Kidney (tissue), 14 donors: ENCODE data around the gene B3GALT4. TPM values are rescaled to one million over a fixed set of nuclear protein-coding genes. Genes with fewer than 3 reads are reported as not detected.

ENCODE experiments used
- DNase-seq, 5 donors: peaks; one replicate each; pipeline ENCODE4 v3.0.0-alpha.2; 2013 to 2020
- FAIRE-seq: peaks from 2 replicates; lab custom pipeline; 2012; peaks lifted over from hg19 to GRCh38; lab: Jason Lieb, UNC
- H3K27ac ChIP-seq, 2 donors: one replicate each; pipeline ENCODE4 v1.7.0; 2013; ENCODE audit warnings: low read depth in 2 of 2, low read length in 2 of 2, inconsistent platforms in 1 of 2
- H3K27me3 ChIP-seq: one replicate; pipeline ENCODE4 v1.7.1; 2013; ENCODE audit warnings: low read length, inconsistent platforms; ENCODE audit not compliant: control insufficient read depth, insufficient read depth
- H3K36me3 ChIP-seq, 3 donors: one replicate each; pipeline versions ENCODE4 v1.7.0 to v1.7.1; 2013; ENCODE audit warnings: low read length in 3 of 3, control low read depth in 1 of 3, inconsistent platforms in 1 of 3; ENCODE audit not compliant: insufficient read depth in 3 of 3, control insufficient read depth in 2 of 3
- H3K4me1 ChIP-seq, 3 donors: one replicate each; pipeline versions ENCODE4 v1.7.0 to v1.7.1; 2013; ENCODE audit warnings: low read length in 3 of 3, inconsistent platforms in 1 of 3, low read depth in 1 of 3; ENCODE audit not compliant: control insufficient read depth in 2 of 3, insufficient read depth in 2 of 3
- H3K4me3 ChIP-seq, 3 donors: one replicate each; pipeline versions ENCODE4 v1.7.0 to v1.8.1; 2013; ENCODE audit warnings: low read length in 3 of 3, control low read depth in 1 of 3, inconsistent platforms in 1 of 3
- H3K9ac ChIP-seq, 3 donors: one replicate each; pipeline versions ENCODE4 v1.7.0 to v1.7.1; 2013; ENCODE audit warnings: low read length in 3 of 3, control low read depth in 1 of 3, inconsistent platforms in 1 of 3
- H3K9me3 ChIP-seq, 3 donors: one replicate each; pipeline versions ENCODE4 v1.7.0 to v1.7.1; 2013; ENCODE audit warnings: low read length in 3 of 3, control low read depth in 1 of 3, inconsistent platforms in 1 of 3; ENCODE audit not compliant: control insufficient read depth in 2 of 3, insufficient read depth in 1 of 3
- CTCF ChIP-seq: IDR thresholded peaks from 3 replicates; pipeline ENCODE4 v1.5.1; 2012; ENCODE audit warnings: mild to moderate bottlenecking, moderate library complexity, borderline replicate concordance; ENCODE audit not compliant: insufficient read depth; ENCODE audit errors: extremely low read depth
- intact Hi-C: fragments of 100-400 bp; cut with DNase I; formaldehyde crosslinking; loops from one replicate; pipeline ENCODE4 v1.11.1; 2022
- polyA plus RNA-seq: library from polyadenylated mRNA; stranded (reverse); fragments of 350-450 nt; fragmentation: Illumina TruSeq; extraction: RNeasy Lipid Tissue Mini Kit (QIAGEN cat#74804); gene quantifications from one replicate; pipeline ENCODE4 v1.2.3, GENCODE V29; 2014; ENCODE audit warnings: low read depth, low replicate concordance; ENCODE audit not compliant: insufficient read depth
- total RNA-seq: library from RNA; stranded (reverse); fragmentation: NEBNext Ultra II Directional; extraction: Animal tissue kit (Norgen Biotek cat#: 25700); gene quantifications from one replicate; pipeline ENCODE4 v1.2.1, GENCODE V29; 2021
- donor health status: control.
- donor health status: control.
- donor health status: control.
- donor health status: control.
- donor health status: control.
- donor health status: DM: yes; HTN: yes; CAD: no.
- donor health status: Normal renal cell carcinoma (clear cell type).

B3GALT4 gene
- total and polyA plus RNA-seq, 2 donors from 2014 or later: 14.0 to 20.2 TPM

GRCh38 chr6:33317419-33317668 is 40.4 kb downstream of the B3GALT4 start:
- DNase-seq (no peak), FAIRE-seq (no peak)
- Histone ChIP-seq H3K4me1 (peaks cover 0 to 38% (median 12%) of the 10 kb centered on the region in 3 donors), H3K27me3 (no peaks in the 10 kb centered on the region), H3K27ac (peak overlapping the region; percentile 45 to 54), H3K4me3 (peak overlapping the region; percentile 56 to 63 (median 61)), H3K9ac (no peak overlapping the region), H3K9me3 (no peaks in the 10 kb centered on the region), H3K36me3 (peaks cover 5 to 17% (median 11%) of the 10 kb centered on the region in 3 donors)
- intact Hi-C loops: no loop called here
- no peak for TF ChIP-seq CTCF

- Histone ChIP-seq H3K36me3 (peaks cover 5 to 17% (median 11%) of the 10 kb centered on the region in 3 donors), H3K9ac (peak within 1 kb of the TSS in 2 of 3 donors; percentile 30 to 58), H3K27me3 (no peaks in the 10 kb centered on the region), H3K4me3 (peak within 1 kb of the TSS; percentile 61 to 89 (median 77)), H3K9me3 (no peaks in the 10 kb centered on the region), H3K4me1 (peaks cover 0 to 35% (median 12%) of the 10 kb centered on the region in 3 donors), H3K27ac (peak within 1 kb of the TSS; percentile 45 to 54)
- intact Hi-C loops: no loop called here
- FAIRE-seq (peak; percentile 98), DNase-seq (peak; percentile 99 to 100 (median 99))
- peak; percentile 7 for TF ChIP-seq CTCF
These were observed 40.9 kb downstream of the B3GALT4 start, which contains the start of gene ZBTB22 for GRCh38 chr6:33317669-33318425. ZBTB22 (minus strand) TSS chr6:33317744; CDS start chr6:33316916, 828 bp downstream.

- H3K9ac ChIP-seq: peak overlapping the region in 2 of 3 donors; percentile 30 to 58
- no peak for TF ChIP-seq CTCF
- H3K9me3 ChIP-seq: no peaks in the 10 kb centered on the region
- DNase-seq (no peak), FAIRE-seq (no peak)
- H3K4me3 ChIP-seq: peak overlapping the region in 2 of 3 donors; percentile 57 to 77
- no peaks in the 10 kb centered on the region for H3K27me3 ChIP-seq
- intact Hi-C loops: no loop called here
- H3K27ac ChIP-seq: peak overlapping the region; percentile 45 to 52
- peaks cover 0 to 35% (median 13%) of the 10 kb centered on the region in 3 donors for H3K4me1 ChIP-seq
- H3K36me3 ChIP-seq: peaks cover 5 to 17% (median 11%) of the 10 kb centered on the region in 3 donors
These were observed 41.6 kb downstream of the B3GALT4 start for GRCh38 chr6:33318426-33319073.
